K562 (cell line): ENCODE results near the gene LRRC74B. TPM values are rescaled to one million over a fixed set of nuclear protein-coding genes. Genes with fewer than 3 reads are reported as not detected.

Source experiments
- ATAC-seq: fragments of 200-7000 bp; cut with Tn5 transposase; 3 replicates; pipeline ENCODE4 v1.9.1; 2020; ENCODE audit warnings: moderate library complexity
- BruUV-seq: library from RNA; stranded (reverse); fragments of 400-500 nt; replicated peaks from 2 replicates; lab custom pipeline; 2021; lab: Mats Ljungman, UMichigan
- CTCF ChIA-PET: fragments of 300-600 bp; formaldehyde crosslinking; extraction: SDS; loops from one replicate; lab custom pipeline; 2021; ENCODE audit warnings: low intra/inter-chr PET ratio; lab: Yijun Ruan, JAX
- POLR2A ChIA-PET: fragments of 300-600, 350-650 bp; sonication (Branson Sonifier 250); formaldehyde crosslinking; extraction: SDS; loops from one replicate; lab custom pipeline; 2021; ENCODE audit warnings: antibody characterized with exemption, inconsistent platforms; lab: Yijun Ruan, JAX
- DNase-seq, 4 experiments: peaks; one replicate each; pipeline versions ENCODE4 v3.0.0 to v3.0.0-alpha.2; 2011 to 2018; ENCODE audit warnings: low spot score in 3 of 4, mixed read lengths in 3 of 4; ENCODE audit errors: extremely low read depth in 1 of 4
- FAIRE-seq: peaks from 2 replicates; lab custom pipeline; 2011; peaks lifted over from hg19 to GRCh38; lab: Jason Lieb, UNC
- H2AFZ ChIP-seq: 2 replicates; pipeline ENCODE4 v1.6.0; 2011; ENCODE audit warnings: low read depth, low read length, control low read depth, inconsistent platforms
- H3K27ac ChIP-seq: fragments of 200-600 bp; 3 replicates; pipeline ENCODE4 v1.8.0; 2011; ENCODE audit warnings: low read depth, mild to moderate bottlenecking, control low read depth, inconsistent platforms, low read length, moderate library complexity, mixed read lengths; ENCODE audit errors: extremely low read depth
- H3K27me3 ChIP-seq, 2 experiments: fragments of 300-600 bp in 1 of 2; 2 replicates in 1 of 2; 3 replicates in 1 of 2; pipeline versions ENCODE4 v1.6.0 to v1.8.0; 2011; ENCODE audit warnings: inconsistent platforms in 2 of 2, low read length in 2 of 2, mild to moderate bottlenecking in 1 of 2, mixed read lengths in 1 of 2, moderate library complexity in 1 of 2; ENCODE audit not compliant: control insufficient read depth in 2 of 2, insufficient read depth in 2 of 2
- H3K36me3 ChIP-seq: fragments of 300-600 bp; 3 replicates; pipeline ENCODE4 v1.8.0; 2011; ENCODE audit warnings: mild to moderate bottlenecking, low read length, inconsistent platforms; ENCODE audit not compliant: control insufficient read depth, insufficient read depth
- H3K4me1 ChIP-seq, 2 experiments: fragments of 200-600 bp in 1 of 2; replicated peaks in 1 of 2; 2 replicates in 1 of 2; 3 replicates in 1 of 2; pipeline versions ENCODE4 v1.5.1 to v1.8.0; 2011; ENCODE audit warnings: inconsistent platforms in 2 of 2, low read length in 2 of 2, mild to moderate bottlenecking in 1 of 2, mixed read lengths in 1 of 2, moderate library complexity in 1 of 2; ENCODE audit not compliant: control insufficient read depth in 2 of 2, insufficient read depth in 2 of 2
- H3K4me2 ChIP-seq: 2 replicates; pipeline ENCODE4 v1.6.1; 2011; ENCODE audit warnings: low read length, control low read depth, inconsistent platforms, mixed read lengths; ENCODE audit not compliant: insufficient read depth
- H3K4me3 ChIP-seq: fragments of 200-600 bp; sonication (generic), shearing (Covaris generic); 2 replicates; pipeline ENCODE4 v1.5.1; 2016; ENCODE audit warnings: control low read depth, inconsistent platforms
- H3K79me2 ChIP-seq: fragments of 200-600 bp; 3 replicates; pipeline ENCODE4 v1.8.0; 2011; ENCODE audit warnings: low read length, inconsistent platforms; ENCODE audit not compliant: control insufficient read depth, insufficient read depth
- H3K9ac ChIP-seq, 2 experiments: 2 replicates each; pipeline versions ENCODE4 v1.6.0 to v1.6.1; 2011; ENCODE audit warnings: low read depth in 2 of 2, low read length in 2 of 2, control low read depth in 1 of 2, inconsistent platforms in 1 of 2, mild to moderate bottlenecking in 1 of 2, mixed read lengths in 1 of 2; ENCODE audit not compliant: insufficient read depth in 1 of 2
- H3K9me1 ChIP-seq: one replicate; pipeline ENCODE4 v1.6.0; 2011; ENCODE audit warnings: inconsistent platforms, mild to moderate bottlenecking, low read length, moderate library complexity; ENCODE audit not compliant: control insufficient read depth, insufficient read depth
- H3K9me3 ChIP-seq: replicated peaks from 2 replicates; pipeline ENCODE4 v1.5.1; 2011; ENCODE audit warnings: low read depth, low read length, inconsistent platforms; ENCODE audit not compliant: control insufficient read depth, insufficient read depth
- H4K20me1 ChIP-seq: replicated peaks from 2 replicates; pipeline ENCODE4 v1.6.1; 2011; ENCODE audit warnings: low read length, inconsistent platforms, mixed read lengths; ENCODE audit not compliant: control insufficient read depth, insufficient read depth
- CC2D1A ChIP-seq: fragments of 450-650 bp; IDR thresholded peaks from 2 replicates; pipeline ENCODE4 v1.6.1; 2017; ENCODE audit warnings: mild to moderate bottlenecking
- CHCHD3 ChIP-seq: fragments of 250-450 bp; sonication (Bioruptor Pico); IDR thresholded peaks from 2 replicates; pipeline ENCODE4 v2.1.2; 2022; ENCODE audit warnings: mild to moderate bottlenecking
- ETV1 ChIP-seq: fragments of 450-650 bp; conservative IDR thresholded peaks from 2 replicates; pipeline ENCODE4 v1.6.1; 2016; ENCODE audit warnings: missing genetic modification characterization, control low read depth, low read depth, missing compliant biosample characterization
- HNRNPL ChIP-seq: fragments of 200-400 bp; formaldehyde crosslinking; IDR thresholded peaks from 2 replicates; pipeline ENCODE4 v1.6.1; 2017; ENCODE audit warnings: low read depth, mild to moderate bottlenecking, low read length
- IRF2 ChIP-seq: sonication (generic); formaldehyde crosslinking; IDR thresholded peaks from 2 replicates; pipeline ENCODE4 v1.8.1; 2022; ENCODE audit warnings: mild to moderate bottlenecking, missing genetic modification reagents
- LARP7 ChIP-seq: fragments of 450-650 bp; IDR thresholded peaks from 2 replicates; pipeline ENCODE4 v1.6.1; 2016
- LEF1 ChIP-seq: fragments of 450-650 bp; IDR thresholded peaks from 2 replicates; pipeline ENCODE4 v1.6.1; 2016; ENCODE audit warnings: mild to moderate bottlenecking
- MYC ChIP-seq, 2 experiments: fragments of 250-450 bp in 1 of 2; sonication (Bioruptor Pico) in 1 of 2; IDR thresholded peaks; 2 replicates each; pipeline versions ENCODE4 v1.5.1 to v1.6.1; 2012 to 2021; ENCODE audit warnings: low read depth in 2 of 2, borderline replicate concordance in 1 of 2, improper control_type of control experiment in 1 of 2, low read length in 1 of 2, mild to moderate bottlenecking in 1 of 2, moderate library complexity in 1 of 2
- NONO ChIP-seq, 2 experiments: fragments of 200-400 bp in 1 of 2; fragments of 450-650 bp in 1 of 2; formaldehyde crosslinking in 1 of 2; IDR thresholded peaks; 2 replicates each; pipeline ENCODE4 v1.6.1; 2017; ENCODE audit warnings: low read depth in 2 of 2, mild to moderate bottlenecking in 2 of 2, moderate library complexity in 2 of 2, low read length in 1 of 2
- NR1H2 ChIP-seq: sonication (generic); formaldehyde crosslinking; IDR thresholded peaks from 2 replicates; pipeline ENCODE4 v1.4.0; 2020; ENCODE audit warnings: mild to moderate bottlenecking, missing genetic modification reagents
- RCOR1 ChIP-seq, 2 experiments: IDR thresholded peaks; 2 replicates each; pipeline ENCODE4 v1.6.1; 2012; ENCODE audit warnings: low read depth in 2 of 2, low read length in 2 of 2, borderline replicate concordance in 1 of 2, improper control_type of control experiment in 1 of 2
- SMARCE1 ChIP-seq: fragments of 450-650 bp; IDR thresholded peaks from 2 replicates; pipeline ENCODE4 v1.7.1; 2016; ENCODE audit warnings: mild to moderate bottlenecking
- SRF ChIP-seq, 2 experiments: fragments of 250-450, 450-650 bp in 1 of 2; sonication (Bioruptor Pico) in 1 of 2; sonication (generic) in 1 of 2; formaldehyde crosslinking; IDR thresholded peaks; 2 replicates each; pipeline versions ENCODE4 v1.5.0 to v1.5.1; 2020 to 2022; ENCODE audit warnings: mild to moderate bottlenecking in 1 of 2, missing genetic modification reagents in 1 of 2
- TFAM ChIP-seq: fragments of 250-450 bp; sonication (Bioruptor Pico); conservative IDR thresholded peaks from 2 replicates; pipeline ENCODE4 v1.5.0; 2021; ENCODE audit warnings: mild to moderate bottlenecking, moderate library complexity
- THAP12 ChIP-seq: fragments of 250-450 bp; sonication (Bioruptor Pico); IDR thresholded peaks from 2 replicates; pipeline ENCODE4 v1.9.0; 2021; ENCODE audit warnings: mild to moderate bottlenecking, inconsistent platforms
- TSC22D4 ChIP-seq: fragments of 450-650 bp; IDR thresholded peaks from 2 replicates; pipeline ENCODE4 v1.6.1; 2016; ENCODE audit warnings: missing genetic modification characterization, missing biosample characterization, control low read depth
- ZNF253 ChIP-seq: fragments of 250-450 bp; sonication (Bioruptor Pico); conservative IDR thresholded peaks from 2 replicates; pipeline ENCODE4 v1.6.1; 2021; ENCODE audit warnings: mild to moderate bottlenecking
- ZNF41 ChIP-seq: fragments of 250-450 bp; sonication (Bioruptor Pico); conservative IDR thresholded peaks from 2 replicates; pipeline ENCODE4 v1.4.0; 2020; ENCODE audit warnings: mild to moderate bottlenecking
- WGBS: fragments of 100-300 bp; shearing (Covaris generic); methylation state at CpG from one replicate; pipeline ENCODE4 v1.1.6; 2016; ENCODE audit warnings: low coverage, mixed read lengths; ENCODE audit not compliant: insufficient coverage; ENCODE audit errors: missing lambda C conversion rate; 5-methylcytosine and 5-hydroxymethylcytosine counted together
- in situ Hi-C: fragments of 300-500 bp; cut with MboI; formaldehyde crosslinking; loops from 4 replicates; pipeline ENCODE4 v1.15.0; 2018; ENCODE audit warnings: inconsistent platforms, mixed read lengths
- intact Hi-C: fragments of 100-400 bp; cut with micrococcal nuclease; formaldehyde crosslinking; loops from 2 replicates; pipeline ENCODE4 v1.14.2; 2022
- polyA plus RNA-seq, 8 experiments: library from polyadenylated mRNA; depleted of rRNA in 4 of 8; stranded (reverse) in 5 of 8; unstranded in 3 of 8; fragments of >200 nt; fragmentation: Nextera tagmentation in 2 of 8; fragmentation: Illumina TruSeq in 1 of 8; extraction: Ambion mirVana in 2 of 8; extraction: Trizol in 1 of 8; gene quantifications; 2 replicates each; pipeline versions ENCODE4 v1.2.1 to v1.2.3, GENCODE V29; 2011 to 2014; ENCODE audit warnings: inconsistent platforms in 1 of 8, missing spikeins in 1 of 8
- total RNA-seq, 7 experiments: library from RNA; depleted of rRNA in 6 of 7; stranded (reverse); fragments of >200 nt in 6 of 7; fragmentation: Illumina TruSeq in 2 of 7; extraction: Trizol in 2 of 7; gene quantifications; 2 replicates each; pipeline versions ENCODE4 v1.2.1 to v1.2.3, GENCODE V29; 2011 to 2021; ENCODE audit warnings: low replicate concordance in 1 of 7
- TF ChIP-seq, protein P1 (sequence below): sonication (generic); IDR thresholded peaks from 2 replicates; pipeline ENCODE4 v1.6.1; 2016

Gene LRRC74B
- total and polyA plus RNA-seq, 9 of the 15 experiments (the other 6 are each of a cell fraction or from before 2014, with no cell fraction given) = not detected

DNA sequence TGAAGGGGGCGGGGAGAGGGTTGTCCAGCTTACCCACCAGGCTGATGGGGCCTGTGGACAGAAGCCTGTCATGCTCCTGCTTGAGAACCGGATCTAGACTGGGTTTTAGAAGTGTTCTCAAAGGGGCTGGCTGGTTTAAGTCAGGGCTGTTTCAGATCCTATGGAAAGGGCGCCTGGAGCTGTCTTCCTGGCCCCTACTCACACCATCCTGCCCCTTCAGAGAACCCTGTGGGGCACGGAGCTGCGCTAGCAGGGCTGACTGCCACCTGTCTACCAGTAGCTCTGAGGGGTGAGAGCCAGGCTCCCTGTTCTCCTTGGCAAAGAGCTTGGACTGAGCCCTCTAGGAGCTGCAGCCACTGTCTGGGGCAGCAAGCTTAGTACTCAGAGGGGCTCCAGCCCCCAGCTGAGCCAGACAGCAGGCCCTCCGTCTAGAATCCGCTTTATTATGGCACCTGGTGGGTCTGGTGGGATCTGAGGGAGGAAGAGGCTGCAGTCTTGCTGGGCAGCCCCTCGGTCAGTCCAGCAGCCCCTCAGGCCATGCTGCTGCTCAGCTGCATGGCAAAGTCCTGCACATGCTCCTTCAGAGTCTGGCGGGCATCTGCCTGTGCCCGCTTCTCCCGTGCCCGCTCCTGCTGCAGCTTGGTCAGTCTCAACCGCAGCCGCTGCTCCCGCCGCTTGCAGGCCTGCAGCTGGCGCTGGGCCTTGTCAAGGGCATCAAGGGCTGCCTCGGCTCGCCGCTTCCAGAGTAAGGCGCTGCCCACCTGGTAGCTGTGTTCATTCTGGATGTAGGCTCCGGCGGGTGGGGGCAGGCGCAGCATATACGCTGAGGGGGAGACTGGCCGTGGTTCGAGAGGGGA is 46.2 kb upstream of the LRRC74B start:
- Histone ChIP-seq H3K36me3 (peaks cover 64% of the 10 kb centered on the region), H3K27ac (no peak overlapping the region), H3K4me3 (peak overlapping the region; percentile 58; the same call in 1 of the 2 replicates), H3K27me3 (no peaks in the 10 kb centered on the region), H3K9ac (peak overlapping the region; percentile 85 to 93; a peak in 2 of 4 replicates), H4K20me1 (peaks cover 28% of the 10 kb centered on the region; the same call in 1 of the 2 replicates), H3K9me3 (no peaks in the 10 kb centered on the region), H3K79me2 (peaks cover 46% of the 10 kb centered on the region), H2AFZ (no peak overlapping the region), H3K9me1 (no peaks in the 10 kb centered on the region), H3K4me1 (peaks cover 25 to 87% of the 10 kb centered on the region in 2 experiments), H3K4me2 (peak overlapping the region; percentile 88; the same call in 1 of the 2 replicates)
- in situ Hi-C loops (no loop called here), intact Hi-C loops (loop anchor here (1.0 to 5.0 kb wide), 6 partner anchors 58 to 492 kb away; partner anchors contain the start of genes CRKL, MED15, PI4KA and SNAP29)
- no peak for ATAC-seq
- 94% methylated on average over 27 of the region's 27 CpGs for WGBS
- FAIRE-seq = no peak
- CTCF ChIA-PET = no interaction called here
- BruUV-seq = no TSS peak
- DNase-seq = no peak
- POLR2A ChIA-PET = interaction anchor here (0.6 to 17.9 kb wide), 24 partner anchors 8 to 523 kb away, joined by 3 to 451 read pairs (median 5); partner anchors contain the start of genes AIFM3, CRKL, LZTR1 and P2RX6
- TF ChIP-seq LARP7 (no peak), IRF2 (no peak), NR1H2 (CRISPR knock-in tag) (no peak), TSC22D4 (tag) (no peak), ETV1 (no peak), ZNF41 (CRISPR knock-in tag) (no peak), TFAM (no peak), MYC (IDR thresholded peaks at IDR 0.05; ENCODE audit: low read depth, low read length) (0 out of 2 replicates have a peak, but pooled peaks have one; percentile 7), MYC (CRISPR knock-in tag; IDR thresholded peaks at IDR 0.05; ENCODE audit: borderline replicate concordance, low read depth) (no peak; the same call in 1 of the 2 replicates), ZNF253 (peak; percentile 66; the same call in 1 of the 2 replicates), RCOR1 (IDR thresholded peaks at IDR 0.05; ENCODE audit: borderline replicate concordance in 1 of 2, low read depth in 2 of 2, low read length in 2 of 2) (no peak), SMARCE1 (no peak), CHCHD3 (CRISPR knock-in tag) (no peak; the same call in 1 of the 2 replicates), NONO (IDR thresholded peaks at IDR 0.05; ENCODE audit: low read depth in 2 of 2, low read length in 1 of 2) (no peak), LEF1 (no peak), THAP12 (no peak), CC2D1A (no peak), HNRNPL (no peak), SRF (CRISPR knock-in tag; IDR thresholded peaks at IDR 0.05) (peak in 1 of 2 experiments; percentile 17; a peak in 1 of 4 replicates)
- TF ChIP-seq, protein P1, sequence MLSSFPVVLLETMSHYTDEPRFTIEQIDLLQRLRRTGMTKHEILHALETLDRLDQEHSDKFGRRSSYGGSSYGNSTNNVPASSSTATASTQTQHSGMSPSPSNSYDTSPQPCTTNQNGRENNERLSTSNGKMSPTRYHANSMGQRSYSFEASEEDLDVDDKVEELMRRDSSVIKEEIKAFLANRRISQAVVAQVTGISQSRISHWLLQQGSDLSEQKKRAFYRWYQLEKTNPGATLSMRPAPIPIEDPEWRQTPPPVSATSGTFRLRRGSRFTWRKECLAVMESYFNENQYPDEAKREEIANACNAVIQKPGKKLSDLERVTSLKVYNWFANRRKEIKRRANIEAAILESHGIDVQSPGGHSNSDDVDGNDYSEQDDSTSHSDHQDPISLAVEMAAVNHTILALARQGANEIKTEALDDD = no peak
